HG03354 (cell line): ENCODE data around the gene TPSD1.
"Not testable (repeated sequence)": the region's sequence is repeated elsewhere in the genome, so short reads cannot be mapped to it uniquely, and the experiment has no call there.

Experiments
- ATAC-seq: cut with Tn5 transposase; IDR thresholded peaks from one replicate; pipeline ENCODE4 v1.9.1; 2021; ENCODE audit warnings: mild to moderate bottlenecking; ENCODE audit not compliant: unreplicated experiment, poor library complexity, severe bottlenecking

The TPSD1 gene

DNA sequence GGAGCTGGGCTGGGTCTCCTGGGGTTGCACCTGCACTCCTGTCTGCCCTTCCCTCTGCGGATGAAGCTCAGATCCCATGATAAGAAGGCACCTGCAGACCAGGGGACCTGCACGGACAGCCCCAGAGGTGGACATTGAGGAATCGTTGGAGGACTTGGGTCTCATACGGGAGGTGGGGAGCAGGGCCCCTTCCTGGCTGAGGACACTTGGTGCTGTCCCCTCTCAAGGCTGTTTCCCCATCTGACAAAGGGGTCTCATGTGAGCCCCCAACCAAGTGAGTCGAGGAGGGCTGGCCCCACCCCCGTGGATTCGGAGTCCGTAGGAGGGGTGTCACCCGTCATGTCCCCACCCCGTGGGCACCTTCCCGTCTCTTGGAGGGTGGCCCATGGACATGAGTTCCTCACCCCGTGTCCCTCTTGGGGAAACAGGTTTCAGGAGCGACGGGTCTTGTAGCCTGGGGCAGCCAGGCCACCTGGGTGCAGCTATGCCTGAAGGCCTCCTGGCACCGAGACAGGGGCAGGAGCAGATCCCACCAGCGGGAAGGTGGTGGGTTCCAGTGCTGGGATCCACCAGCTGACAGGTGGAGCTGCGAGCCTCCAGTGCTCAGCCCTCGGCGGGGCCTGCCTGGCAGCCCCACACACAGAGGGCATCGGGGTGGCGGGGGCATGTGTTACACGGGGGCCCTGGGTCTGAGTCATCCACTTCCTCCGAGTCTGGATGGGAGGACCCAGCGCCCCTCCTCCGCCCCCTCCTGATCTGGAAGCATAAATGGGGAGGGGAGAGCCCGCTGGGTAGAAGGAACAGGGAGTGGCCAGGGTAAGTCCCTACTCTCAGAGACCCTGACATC lies at the start of gene TPSD1:
TSS of gene TPSD1 (plus strand) at position 794 of the 847 bp plus-strand sequence. CDS start 212 bp downstream, outside the sequence.
- ATAC-seq = not testable (repeated sequence)

- no peak for ATAC-seq
Observed at GRCh38 chr16:1206326-1206725, 49.5 kb upstream of the TPSD1 start.

GRCh38 chr16:1206786-1207185 lies 49.1 kb upstream of the TPSD1 start:
- no peak for ATAC-seq

- no peak for ATAC-seq
Observed at GRCh38 chr16:1208239-1208830, 47.5 kb upstream of the TPSD1 start.

GRCh38 chr16:1209081-1209480 lies 46.8 kb upstream of the TPSD1 start:
- ATAC-seq = no peak

DNA sequence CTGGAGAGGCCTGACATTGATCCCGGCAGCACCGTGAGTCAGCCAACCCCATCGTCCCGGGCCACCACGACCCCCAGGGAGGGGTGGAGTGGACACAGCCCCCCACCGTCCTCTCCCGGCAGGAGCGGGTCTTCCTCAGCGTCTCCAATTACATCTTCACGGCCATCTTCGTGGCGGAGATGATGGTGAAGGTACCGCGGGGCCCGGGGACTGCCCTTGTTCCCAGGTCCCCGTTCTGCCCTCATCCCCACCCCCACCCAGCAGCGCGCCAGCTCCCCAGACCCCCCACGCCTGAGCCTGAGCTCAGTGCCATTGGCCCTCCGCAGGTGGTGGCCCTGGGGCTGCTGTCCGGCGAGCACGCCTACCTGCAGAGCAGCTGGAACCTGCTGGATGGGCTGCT lies 45.4 kb upstream of the TPSD1 start:
- no peak for ATAC-seq

DNA sequence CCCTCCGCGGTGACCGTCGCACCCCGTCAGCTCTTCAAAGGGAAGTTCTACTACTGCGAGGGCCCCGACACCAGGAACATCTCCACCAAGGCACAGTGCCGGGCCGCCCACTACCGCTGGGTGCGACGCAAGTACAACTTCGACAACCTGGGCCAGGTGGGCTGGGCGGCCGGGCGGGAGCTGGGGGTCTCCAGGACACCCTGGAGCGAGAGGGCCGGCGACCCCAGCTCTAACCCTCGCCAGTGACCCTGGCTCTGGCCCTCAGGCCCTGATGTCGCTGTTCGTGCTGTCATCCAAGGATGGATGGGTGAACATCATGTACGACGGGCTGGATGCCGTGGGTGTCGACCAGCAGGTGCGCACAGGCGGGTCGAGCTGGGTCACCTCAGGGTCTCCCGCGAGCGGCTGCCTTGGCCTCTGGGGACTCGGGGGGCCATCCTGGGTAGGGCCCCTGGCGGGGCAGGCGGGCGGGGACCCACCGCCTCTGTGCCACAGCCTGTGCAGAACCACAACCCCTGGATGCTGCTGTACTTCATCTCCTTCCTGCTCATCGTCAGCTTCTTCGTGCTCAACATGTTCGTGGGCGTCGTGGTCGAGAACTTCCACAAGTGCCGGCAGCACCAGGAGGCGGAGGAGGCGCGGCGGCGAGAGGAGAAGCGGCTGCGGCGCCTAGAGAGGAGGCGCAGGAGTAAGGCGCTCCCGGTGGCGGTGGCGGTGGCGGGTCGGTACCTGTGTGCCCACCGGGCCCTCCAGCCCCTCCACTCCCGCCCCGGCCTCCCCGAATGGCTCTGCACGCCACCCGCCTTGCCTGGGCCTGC lies 44.2 kb upstream of the TPSD1 start:
- no peak for ATAC-seq

- no peak for ATAC-seq
Observed at GRCh38 chr16:1212616-1213194, 43.2 kb upstream of the TPSD1 start.

- ATAC-seq = no peak
Observed at GRCh38 chr16:1213231-1213630, 42.6 kb upstream of the TPSD1 start.

GRCh38 chr16:1213796-1214372 lies 42.0 kb upstream of the TPSD1 start:
- ATAC-seq = no peak

GRCh38 chr16:1214719-1215118 lies 41.1 kb upstream of the TPSD1 start:
- no peak for ATAC-seq

GRCh38 chr16:1215574-1216295 lies 40.1 kb upstream of the TPSD1 start:
- ATAC-seq = no peak

DNA sequence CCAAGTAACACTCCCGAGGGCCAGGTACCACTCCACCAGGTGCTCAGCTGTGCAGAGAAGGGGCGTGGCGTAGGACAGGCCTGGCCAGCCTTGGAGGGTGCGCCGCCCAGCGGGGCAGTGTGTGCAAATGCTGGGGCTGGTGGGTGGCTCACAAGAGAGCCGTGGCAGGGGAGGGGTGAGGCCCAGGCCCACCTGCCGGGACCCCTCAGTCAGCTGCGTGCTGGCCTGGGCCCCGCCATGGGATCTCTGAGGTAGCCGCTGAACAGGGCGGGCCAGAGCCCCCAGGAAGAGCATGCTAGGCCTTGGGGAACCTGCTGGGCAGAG lies 39.6 kb upstream of the TPSD1 start:
- ATAC-seq = no peak

- ATAC-seq = no peak
Observed at GRCh38 chr16:1216681-1217400, 39.0 kb upstream of the TPSD1 start.

DNA sequence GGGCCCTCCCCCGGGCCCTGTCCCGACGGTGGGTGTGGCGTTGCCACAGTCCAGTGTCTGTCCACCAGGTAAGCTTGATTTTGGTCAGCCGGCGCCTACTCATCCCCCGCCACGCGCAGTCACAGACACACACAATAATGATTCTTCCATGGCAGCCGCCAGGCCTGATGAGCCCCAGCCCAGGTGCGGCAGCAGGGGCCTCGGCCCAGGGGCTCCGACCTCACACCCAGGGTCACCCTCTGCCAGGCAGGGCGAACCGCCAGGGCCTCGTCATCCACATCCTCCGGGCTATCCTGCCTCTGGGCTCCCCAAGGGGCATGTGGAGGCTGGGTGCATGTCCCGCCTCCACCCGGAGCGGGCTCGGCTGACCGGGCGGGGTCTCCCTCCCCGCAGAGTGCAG lies 38.3 kb upstream of the TPSD1 start:
- no peak for ATAC-seq

DNA sequence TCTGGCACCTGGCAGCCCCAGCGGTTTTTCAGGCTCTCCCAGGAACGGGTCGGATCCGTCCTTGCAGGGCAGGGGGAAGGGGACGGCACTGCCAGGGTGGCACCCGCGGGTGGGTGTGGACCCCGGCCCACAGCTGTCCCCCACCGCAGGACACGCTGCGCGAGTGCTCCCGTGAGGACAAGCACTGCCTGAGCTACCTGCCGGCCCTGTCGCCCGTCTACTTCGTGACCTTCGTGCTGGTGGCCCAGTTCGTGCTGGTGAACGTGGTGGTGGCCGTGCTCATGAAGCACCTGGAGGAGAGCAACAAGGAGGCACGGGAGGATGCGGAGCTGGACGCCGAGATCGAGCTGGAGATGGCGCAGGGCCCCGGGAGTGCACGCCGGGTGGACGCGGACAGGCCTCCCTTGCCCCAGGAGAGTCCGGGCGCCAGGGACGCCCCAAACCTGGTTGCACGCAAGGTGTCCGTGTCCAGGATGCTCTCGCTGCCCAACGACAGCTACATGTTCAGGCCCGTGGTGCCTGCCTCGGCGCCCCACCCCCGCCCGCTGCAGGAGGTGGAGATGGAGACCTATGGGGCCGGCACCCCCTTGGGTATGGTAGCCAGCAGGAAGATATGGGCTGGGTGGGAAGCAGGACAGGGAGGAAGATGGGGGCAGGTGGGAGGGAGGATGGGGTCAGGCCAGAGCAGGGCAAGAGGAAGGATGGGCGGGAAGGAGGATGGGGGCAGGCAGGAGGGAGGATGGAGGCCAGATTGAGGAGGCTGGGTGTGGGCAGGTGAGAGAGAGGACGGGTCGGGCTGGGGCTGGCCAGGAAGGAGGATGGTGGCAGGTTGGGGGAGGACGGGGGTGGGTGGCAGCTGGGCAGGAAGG lies 37.6 kb upstream of the TPSD1 start:
- ATAC-seq = no peak

DNA sequence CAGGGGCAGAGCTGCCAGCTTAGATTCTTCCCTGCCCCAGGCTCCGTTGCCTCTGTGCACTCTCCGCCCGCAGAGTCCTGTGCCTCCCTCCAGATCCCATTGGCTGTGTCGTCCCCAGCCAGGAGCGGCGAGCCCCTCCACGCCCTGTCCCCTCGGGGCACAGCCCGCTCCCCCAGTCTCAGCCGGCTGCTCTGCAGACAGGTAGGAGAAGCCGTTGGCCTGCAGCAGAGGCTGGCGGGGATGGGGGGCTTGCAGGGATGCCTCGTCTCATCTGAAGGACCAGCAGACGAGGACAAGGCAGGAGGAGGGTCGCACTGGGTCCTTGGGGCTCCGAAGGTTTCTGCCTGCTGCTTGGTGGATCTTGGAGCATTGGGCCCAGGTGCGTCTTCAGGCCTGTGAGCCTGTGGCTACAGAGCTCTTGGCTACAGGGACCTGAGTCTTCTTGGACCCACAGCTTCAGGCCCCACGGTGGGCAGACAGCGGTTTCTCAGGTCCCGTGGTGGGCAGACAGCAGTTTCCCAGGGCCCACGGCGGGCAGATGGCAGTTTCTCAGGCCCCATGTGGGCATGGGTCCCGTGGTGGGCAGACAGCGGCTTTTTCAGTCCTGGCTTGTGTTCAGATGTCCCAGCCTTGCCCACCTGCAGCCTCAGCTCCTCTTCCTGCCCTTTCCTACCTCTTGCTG lies 36.8 kb upstream of the TPSD1 start:
- ATAC-seq = no peak
